ENCODE measurements around the gene BRSK2.
"Not testable (repeated sequence)": the region's sequence is repeated elsewhere in the genome, so short reads cannot be mapped to it uniquely, and the experiment has no call there.

Gene BRSK2

GRCh38 chr11:1389932-1390568 lies at the start of gene BRSK2:
BRSK2 (plus strand) TSS chr11:1389934; CDS start chr11:1390285, 351 bp downstream.
- no peak for DNase-seq

GRCh38 chr11:1340111-1340510 lies 49.6 kb upstream of the BRSK2 start:
- no peak for DNase-seq

GRCh38 chr11:1341226-1341625 lies 48.5 kb upstream of the BRSK2 start:
- not testable (repeated sequence) for DNase-seq

- DNase-seq: no peak
These were observed 47.7 kb upstream of the BRSK2 start for GRCh38 chr11:1341928-1342524.

DNA sequence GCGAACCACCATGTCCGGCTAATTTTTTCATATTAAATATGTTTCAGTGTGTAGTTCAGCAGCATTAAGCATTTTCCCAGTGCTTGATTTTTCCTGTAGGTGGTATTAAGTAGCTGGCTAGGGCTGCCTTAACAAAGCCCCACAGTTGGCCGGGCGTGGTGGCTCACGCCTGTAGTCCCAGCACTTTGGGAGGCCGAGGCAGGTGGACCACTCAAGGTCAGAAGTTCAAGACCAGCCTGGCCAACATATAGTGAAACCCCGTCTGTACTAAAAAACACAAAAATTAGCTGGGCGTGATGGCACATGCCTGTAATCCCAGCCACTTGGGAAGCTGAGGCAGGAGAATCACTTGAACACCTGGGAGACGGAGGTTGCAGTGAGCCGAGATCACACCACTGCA lies 46.8 kb upstream of the BRSK2 start:
- no peak for DNase-seq

DNA sequence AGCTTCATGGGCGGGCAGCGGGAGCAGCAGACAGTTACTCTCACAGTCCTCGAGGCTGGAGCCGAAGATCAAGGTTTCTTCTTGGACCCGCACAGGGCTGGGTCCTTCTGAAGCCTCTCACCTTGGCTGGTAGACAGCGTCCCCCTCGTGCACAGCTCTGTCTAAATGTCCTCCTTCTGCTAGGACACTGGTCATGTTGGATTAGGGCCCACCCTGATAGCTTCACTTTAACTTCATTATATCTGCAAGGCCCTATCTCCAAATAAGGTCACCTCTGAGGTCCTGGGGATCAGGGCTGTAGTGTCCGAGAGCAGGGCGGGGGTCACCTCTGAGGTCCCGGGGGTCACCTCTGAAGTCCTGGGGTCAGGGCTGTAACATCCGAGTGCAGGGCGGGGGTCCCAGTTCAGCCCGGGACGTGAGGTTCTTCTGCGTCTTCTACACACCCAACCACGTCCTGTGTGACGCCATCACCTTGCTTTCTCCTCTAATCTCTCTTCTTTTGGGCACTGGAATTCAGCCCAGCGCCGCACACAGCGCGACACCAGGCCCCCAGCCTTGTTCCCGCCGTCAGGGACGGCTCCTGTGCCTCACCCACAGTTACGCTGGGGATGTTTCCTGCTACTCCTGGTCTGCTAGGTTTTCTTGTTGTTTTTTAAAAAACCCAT lies 46.2 kb upstream of the BRSK2 start:
- DNase-seq: no peak

DNA sequence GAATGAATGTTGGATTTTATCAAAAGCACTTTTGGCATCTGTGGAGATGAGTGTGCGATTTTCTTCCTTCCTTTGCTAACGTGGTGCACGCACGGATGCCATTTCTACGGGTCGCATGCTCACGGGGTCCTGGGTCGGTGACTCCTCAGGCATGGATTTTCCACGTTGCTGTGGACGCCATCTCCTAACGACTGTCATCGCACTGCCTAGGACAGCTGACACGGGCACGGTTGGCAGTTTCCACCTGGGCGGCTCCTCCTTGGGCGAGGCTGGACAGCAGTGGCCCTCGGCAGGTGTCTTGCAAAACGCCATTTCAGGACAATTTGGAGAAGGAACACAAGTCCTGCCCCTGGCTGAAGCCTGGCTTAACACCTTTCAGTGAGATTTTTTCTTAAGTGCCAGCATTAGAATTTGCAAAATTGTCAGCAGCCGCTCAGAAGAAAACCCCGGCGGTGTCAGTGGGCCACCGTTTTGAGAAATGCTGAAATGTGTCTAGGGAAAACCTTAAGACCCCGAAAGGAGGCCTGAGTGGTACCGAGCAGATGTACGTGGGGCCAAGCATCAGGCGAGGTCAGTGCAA lies 45.6 kb upstream of the BRSK2 start:
- no peak for DNase-seq

DNA sequence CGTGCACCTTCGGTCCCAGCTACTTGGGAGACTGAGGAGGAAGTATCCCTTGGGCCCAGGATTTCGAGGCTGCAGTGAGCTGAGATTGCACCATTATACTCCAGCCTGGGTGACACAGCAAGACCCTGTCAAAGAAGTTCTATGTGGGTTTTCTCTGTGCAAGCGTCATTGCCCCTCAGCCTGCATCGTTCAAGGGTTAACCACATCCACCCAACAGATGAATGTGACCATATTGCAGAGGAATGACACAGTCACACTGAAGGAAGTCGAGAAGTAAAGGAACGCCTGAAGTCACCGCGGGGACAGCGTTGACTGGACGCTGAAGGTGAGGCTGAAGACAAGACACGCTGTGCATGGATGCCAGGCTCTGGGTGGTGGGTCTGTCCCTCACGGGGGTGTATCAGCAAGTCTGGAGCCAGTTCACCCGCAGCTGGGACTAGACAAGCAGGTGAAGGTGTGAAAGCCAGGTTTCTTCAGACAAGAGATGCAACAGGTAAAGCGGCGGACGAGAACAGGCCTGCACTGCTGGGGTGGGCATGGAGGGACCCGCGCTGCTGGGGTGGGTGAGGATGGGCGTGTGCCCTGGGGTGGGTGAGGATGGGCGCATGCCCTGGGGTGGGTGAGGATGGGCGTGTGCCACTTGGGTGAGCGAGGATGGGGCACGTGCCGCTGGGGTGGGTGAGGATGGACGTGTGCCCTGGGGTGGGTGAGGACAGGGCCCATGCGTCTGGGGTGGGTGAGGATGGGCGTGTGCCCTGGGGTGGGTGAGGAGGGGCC lies 43.8 kb upstream of the BRSK2 start:
- DNase-seq: no peak

DNA sequence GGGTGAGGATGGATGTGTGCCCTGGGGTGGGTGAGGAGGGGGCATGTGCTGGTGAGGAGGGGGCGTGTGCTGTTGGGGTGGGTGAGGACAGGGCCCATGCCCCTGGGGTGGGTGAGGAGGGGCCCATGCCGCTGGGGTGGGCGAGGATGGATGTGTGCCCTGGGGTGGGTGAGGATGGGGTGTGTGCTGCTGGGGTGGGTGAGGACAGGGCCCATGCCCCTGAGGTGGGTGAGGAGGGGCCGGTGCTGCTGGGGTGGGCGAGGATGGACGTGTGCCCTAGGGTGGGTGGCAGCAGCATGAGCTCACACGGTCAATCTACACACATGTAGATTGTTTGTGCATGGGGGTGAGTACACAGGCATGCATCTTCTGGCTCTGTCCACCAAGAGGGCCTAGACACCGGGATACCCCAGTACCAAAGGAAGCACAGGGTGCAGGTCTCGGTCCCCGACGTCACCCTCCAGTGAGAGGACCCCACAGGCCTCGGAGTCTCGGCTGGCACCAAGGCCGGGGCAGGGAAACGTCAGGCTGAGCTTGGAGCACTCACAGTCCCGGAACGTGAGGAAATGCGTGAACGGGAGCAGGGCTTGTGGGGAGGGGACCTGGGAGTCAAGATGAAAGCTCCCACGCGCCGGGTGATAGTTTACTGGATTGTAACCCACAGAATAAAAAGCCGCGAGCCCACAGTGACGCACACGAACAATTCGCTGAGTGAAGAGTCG lies 42.9 kb upstream of the BRSK2 start:
- DNase-seq: no peak

GRCh38 chr11:1347411-1347999 lies 42.2 kb upstream of the BRSK2 start:
- not testable (repeated sequence) for DNase-seq

DNA sequence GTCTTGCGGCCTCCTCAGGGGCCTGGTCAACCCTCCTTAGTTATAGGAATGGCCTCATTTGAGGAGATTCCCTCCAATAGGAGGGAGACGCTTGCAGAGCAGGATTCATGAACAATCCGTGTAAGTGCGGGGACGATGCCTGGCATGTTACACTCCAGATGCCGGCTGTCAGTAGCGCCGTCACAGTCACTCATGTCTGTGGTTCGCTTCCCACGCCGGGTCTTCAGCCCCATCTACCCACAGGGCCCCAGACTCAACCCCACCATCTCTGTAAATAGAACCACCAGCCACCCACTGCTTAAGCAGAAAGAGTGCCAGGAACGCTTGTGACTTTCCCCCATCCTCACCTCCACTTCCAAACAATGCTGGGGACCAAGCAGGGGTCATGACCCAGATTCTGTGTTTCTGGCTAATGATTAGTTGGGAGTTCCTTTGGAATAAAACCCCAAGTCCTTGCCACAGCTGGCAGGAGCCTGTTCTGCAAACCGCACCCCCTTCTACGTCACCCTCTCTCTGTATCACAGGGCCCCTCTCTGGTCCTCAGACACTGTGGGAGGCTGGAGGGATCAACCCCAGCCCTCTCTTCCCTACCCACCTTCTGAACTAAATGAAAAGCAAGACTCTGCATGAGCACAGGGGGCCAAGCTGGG lies 41.5 kb upstream of the BRSK2 start:
- no peak for DNase-seq

DNA sequence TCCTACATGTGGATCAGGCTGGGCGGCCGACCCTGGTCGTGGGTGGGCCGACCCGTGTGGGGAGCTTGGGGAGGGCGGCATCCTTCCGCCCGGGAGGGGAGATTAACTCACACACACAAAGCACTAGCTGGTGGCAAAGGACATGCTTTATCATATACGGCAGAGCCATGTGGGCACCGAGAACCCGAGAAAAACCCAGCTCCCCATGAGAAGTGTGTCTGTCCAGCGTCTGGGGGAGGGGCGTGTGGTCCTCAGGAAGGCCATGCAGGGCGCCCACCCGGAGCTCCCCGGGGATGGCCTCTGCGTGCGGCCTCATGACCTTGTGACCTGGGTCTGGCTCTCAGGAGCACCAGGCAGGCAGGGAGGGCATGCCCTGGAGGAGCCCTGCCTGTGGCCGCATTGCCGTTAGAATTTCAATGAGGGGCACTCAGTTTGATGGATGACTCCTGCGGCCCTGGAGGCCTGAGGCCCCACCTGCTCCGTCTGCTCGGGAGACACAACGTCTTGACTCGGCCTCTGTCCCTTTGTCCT lies 40.9 kb upstream of the BRSK2 start:
- DNase-seq: no peak

- no peak for DNase-seq
These were observed 40.2 kb upstream of the BRSK2 start for GRCh38 chr11:1349327-1350041.

DNA sequence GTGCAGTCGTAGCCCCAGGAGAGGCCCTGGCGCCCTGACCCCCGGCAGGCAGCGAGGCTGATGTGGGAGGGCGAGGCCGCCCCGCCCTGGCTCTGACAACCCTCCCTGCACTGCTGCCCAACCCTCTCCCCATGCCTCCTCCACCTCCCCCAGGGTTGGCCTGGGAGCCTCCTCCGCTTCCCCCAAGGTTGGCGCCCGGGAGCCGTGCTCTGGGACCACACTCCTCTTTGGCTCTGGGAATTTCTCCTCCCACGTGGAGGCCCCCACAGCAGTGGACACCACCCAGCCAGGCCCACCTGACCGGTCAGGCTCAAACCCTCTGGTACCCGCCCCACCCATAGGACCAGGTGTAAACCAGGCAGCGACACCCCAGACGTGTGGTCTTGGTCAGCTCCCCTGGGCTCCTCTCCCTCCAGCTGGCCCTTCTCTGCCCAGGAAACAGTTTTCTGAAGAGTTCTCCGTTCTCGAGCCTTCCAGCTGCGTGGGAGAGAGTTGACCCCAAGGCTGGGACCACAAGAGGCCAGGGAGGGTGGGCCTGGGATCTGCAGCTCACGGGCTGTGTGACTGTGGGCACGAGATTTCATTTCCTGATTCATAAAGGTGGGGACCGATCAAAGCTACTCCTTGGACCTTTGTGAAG lies 39.5 kb upstream of the BRSK2 start:
- no peak for DNase-seq

DNA sequence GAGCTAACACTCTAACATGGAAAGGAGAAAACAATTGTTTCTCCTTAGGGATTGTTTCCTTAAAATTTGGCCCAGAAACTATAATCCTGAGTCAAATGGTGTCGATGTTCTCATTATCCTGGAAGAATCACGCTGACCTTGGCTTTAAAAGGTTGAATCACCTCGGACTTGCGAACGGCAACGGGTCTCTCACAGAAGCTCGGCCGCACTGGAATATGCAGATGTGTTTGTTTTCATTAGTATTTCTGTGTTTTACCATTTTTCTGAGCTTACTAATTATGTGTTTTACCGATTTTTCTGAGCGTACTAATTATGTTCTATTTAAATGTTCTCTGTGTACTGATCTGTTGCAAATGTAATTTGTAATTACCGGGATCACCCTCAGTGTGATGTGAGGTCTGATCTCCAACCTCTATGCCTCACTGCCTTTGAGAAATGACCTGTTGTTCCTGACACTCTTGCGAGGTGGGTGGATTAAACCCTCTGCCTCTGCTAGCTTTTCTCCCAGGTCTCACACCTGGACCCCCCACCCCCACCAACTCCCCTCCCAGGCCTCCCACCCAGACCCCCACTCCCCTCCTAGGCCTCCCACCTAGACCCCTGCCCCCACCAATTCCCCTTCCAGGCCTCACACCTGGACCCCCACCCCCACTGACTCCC lies 38.3 kb upstream of the BRSK2 start:
- DNase-seq: no peak

GRCh38 chr11:1352696-1353382 lies 36.9 kb upstream of the BRSK2 start:
- DNase-seq: no peak

DNA sequence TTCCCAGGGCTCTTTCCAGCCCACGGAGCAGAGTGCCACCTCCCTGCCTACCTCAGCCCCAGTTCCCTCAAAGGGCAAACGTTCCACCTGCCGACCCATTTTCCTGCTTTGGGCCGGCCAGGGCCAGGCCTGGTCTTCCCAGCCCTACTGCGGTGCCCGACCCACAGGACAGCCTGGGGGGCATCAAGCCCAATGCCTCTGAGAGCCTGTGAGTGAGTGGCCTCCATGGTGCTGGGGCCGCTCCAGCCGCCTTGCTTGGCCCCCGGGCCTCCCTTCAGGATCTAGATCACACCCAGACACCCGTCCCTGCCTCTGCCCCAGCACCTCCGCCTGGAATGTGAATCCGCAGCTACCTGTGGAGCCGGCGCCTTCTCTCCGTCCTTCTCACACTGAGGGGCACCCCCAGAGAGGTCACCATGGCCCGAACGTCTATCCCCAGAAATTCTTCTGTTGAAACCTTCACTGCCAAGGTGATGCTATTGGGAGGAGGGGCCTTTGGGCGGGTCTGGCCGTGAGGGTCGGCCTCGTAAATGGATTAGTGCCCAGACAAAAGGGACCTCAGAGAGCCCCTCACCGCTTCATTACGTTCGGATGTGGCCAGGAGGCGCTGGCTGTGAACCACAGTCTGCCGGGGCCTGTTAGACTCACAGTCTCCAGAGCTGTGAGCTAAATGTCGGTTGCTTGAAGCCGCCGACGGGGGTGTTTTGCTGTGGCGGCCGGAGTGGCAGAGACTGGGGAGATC lies 36.2 kb upstream of the BRSK2 start:
- DNase-seq: no peak

Data from activated CD4-positive, alpha-beta T cell treated with anti-CD3 and anti-CD28 coated beads for 4 hours (primary cell).